GM23338 (cell line): ENCODE measurements around the gene HELQ. TPM values are rescaled to one million over a fixed set of nuclear protein-coding genes. Genes with fewer than 3 reads are reported as not detected.

Source experiments
- ATAC-seq: fragments of 200-7000 bp; cut with Tn5 transposase; 3 replicates; pipeline ENCODE4 v1.9.1; 2020
- DNase-seq: peaks from one replicate; pipeline ENCODE4 v3.0.0-alpha.2; 2015; ENCODE audit warnings: low spot score
- H2AFZ ChIP-seq: fragments of 200-600 bp; sonication (generic); 2 replicates; pipeline ENCODE4 v1.8.0; 2016; ENCODE audit warnings: antibody characterized with exemption, mild to moderate bottlenecking, moderate library complexity
- H3F3A ChIP-seq: fragments of 200-600 bp; sonication (generic); replicated peaks from 2 replicates; pipeline ENCODE4 v1.8.0; 2017; ENCODE audit warnings: antibody characterized with exemption, mixed run types, low read depth
- H3K27ac ChIP-seq: fragments of 200-600 bp; sonication (generic); 2 replicates; pipeline ENCODE4 v1.6.1; 2016; ENCODE audit warnings: low read depth
- H3K27me3 ChIP-seq: fragments of 200-600 bp; sonication (generic); 2 replicates; pipeline ENCODE4 v1.8.0; 2016; ENCODE audit warnings: mild to moderate bottlenecking, mixed run types, moderate library complexity; ENCODE audit not compliant: insufficient read depth
- H3K36me3 ChIP-seq: fragments of 200-600 bp; sonication (generic); 2 replicates; pipeline ENCODE4 v1.8.0; 2016; ENCODE audit warnings: mild to moderate bottlenecking; ENCODE audit not compliant: insufficient read depth
- H3K4me1 ChIP-seq: fragments of 200-600 bp; sonication (generic); 2 replicates; pipeline ENCODE4 v1.8.0; 2016; ENCODE audit warnings: mild to moderate bottlenecking, moderate library complexity; ENCODE audit not compliant: insufficient read depth
- H3K4me2 ChIP-seq: fragments of 200-600 bp; sonication (generic); 2 replicates; pipeline ENCODE4 v1.7.1; 2017; ENCODE audit warnings: mixed run types
- H3K4me3 ChIP-seq: fragments of 200-600 bp; sonication (generic); 2 replicates; pipeline ENCODE4 v1.6.1; 2016; ENCODE audit warnings: mixed run types
- H3K79me2 ChIP-seq: fragments of 200-600 bp; sonication (generic); replicated peaks from 2 replicates; pipeline ENCODE4 v1.8.0; 2017; ENCODE audit warnings: mild to moderate bottlenecking; ENCODE audit not compliant: insufficient read depth
- H3K9me2 ChIP-seq: fragments of 200-600 bp; sonication (generic); 2 replicates; pipeline ENCODE4 v1.8.0; 2017; ENCODE audit not compliant: insufficient read depth
- H4K20me1 ChIP-seq: fragments of 200-600 bp; sonication (generic); replicated peaks from 2 replicates; pipeline ENCODE4 v1.8.0; 2017; ENCODE audit warnings: mild to moderate bottlenecking; ENCODE audit not compliant: insufficient read depth
- H3K27ac Mint-ChIP-seq: 2 replicates; pipeline ENCODE4 v1.8.0; 2020; ENCODE audit warnings: inconsistent platforms, mild to moderate bottlenecking, moderate library complexity, mixed read lengths
- H3K27me3 Mint-ChIP-seq: 3 replicates; pipeline ENCODE4 v1.8.0; 2022; ENCODE audit warnings: low read depth, mild to moderate bottlenecking, moderate library complexity, mixed read lengths, inconsistent platforms; ENCODE audit not compliant: insufficient read depth, poor library complexity
- H3K36me3 Mint-ChIP-seq: 3 replicates; pipeline ENCODE4 v1.8.0; 2021; ENCODE audit warnings: low read depth, mild to moderate bottlenecking, inconsistent platforms, moderate library complexity, mixed read lengths
- H3K4me1 Mint-ChIP-seq: 3 replicates; pipeline ENCODE4 v1.8.0; 2020; ENCODE audit warnings: mild to moderate bottlenecking, inconsistent platforms, mixed read lengths
- H3K4me3 Mint-ChIP-seq: 3 replicates; pipeline ENCODE4 v1.8.0; 2021; ENCODE audit warnings: moderate library complexity, mild to moderate bottlenecking, inconsistent platforms, mixed read lengths
- H3K9me3 Mint-ChIP-seq: 3 replicates; pipeline ENCODE4 v1.8.0; 2020; ENCODE audit warnings: moderate library complexity, mild to moderate bottlenecking, inconsistent platforms, mixed read lengths
- CREB1 ChIP-seq: fragments of 250-450 bp; sonication (Bioruptor Pico); IDR thresholded peaks from 2 replicates; pipeline ENCODE4 v1.5.0; 2020; ENCODE audit warnings: low read depth, mild to moderate bottlenecking, moderate library complexity
- CTCF ChIP-seq, 2 experiments: fragments of 200-600 bp in 1 of 2; sonication (generic) in 1 of 2; conservative IDR thresholded peaks; 2 replicates each; pipeline versions ENCODE4 v1.5.1 to v1.6.1; 2016 to 2017; ENCODE audit warnings: antibody characterized with exemption in 2 of 2, low read depth in 2 of 2, mild to moderate bottlenecking in 2 of 2, moderate library complexity in 1 of 2
- ETS1 ChIP-seq: IDR thresholded peaks from 2 replicates; pipeline ENCODE4 v1.6.1; 2016; ENCODE audit warnings: antibody characterized with exemption
- EZH2 ChIP-seq: fragments of 200-600 bp; sonication (generic); IDR thresholded peaks from one replicate; pipeline ENCODE4 v1.8.0; 2017; ENCODE audit warnings: antibody characterized with exemption, mild to moderate bottlenecking, low read depth; ENCODE audit not compliant: unreplicated experiment
- EZH2phosphoT487 ChIP-seq: fragments of 200-600 bp; sonication (generic); IDR thresholded peaks from one replicate; pipeline ENCODE4 v1.8.1; 2018; ENCODE audit warnings: antibody characterized with exemption; ENCODE audit not compliant: unreplicated experiment
- JUNB ChIP-seq: IDR thresholded peaks from one replicate; pipeline ENCODE4 v1.6.1; 2016; ENCODE audit warnings: antibody characterized with exemption; ENCODE audit not compliant: unreplicated experiment
- NANOG ChIP-seq: IDR thresholded peaks from 2 replicates; pipeline ENCODE4 v1.6.1; 2016; ENCODE audit warnings: antibody characterized with exemption, borderline replicate concordance
- POLR2AphosphoS5 ChIP-seq: IDR thresholded peaks from 2 replicates; pipeline ENCODE4 v1.6.1; 2016; ENCODE audit warnings: antibody characterized with exemption, low read depth
- REST ChIP-seq: IDR thresholded peaks from one replicate; pipeline ENCODE4 v1.6.1; 2018; ENCODE audit warnings: antibody characterized with exemption; ENCODE audit not compliant: unreplicated experiment
- STAT1 ChIP-seq: IDR thresholded peaks from one replicate; pipeline ENCODE4 v1.6.1; 2016; ENCODE audit warnings: antibody characterized with exemption; ENCODE audit not compliant: unreplicated experiment
- ZNF114 ChIP-seq: fragments of 250-450 bp; sonication (Bioruptor Pico); IDR thresholded peaks from 2 replicates; pipeline ENCODE4 v1.5.0; 2020; ENCODE audit warnings: mild to moderate bottlenecking, moderate library complexity
- ZNF331 ChIP-seq: fragments of 250-450 bp; sonication (Bioruptor Pico); IDR thresholded peaks from 2 replicates; pipeline ENCODE4 v1.5.0; 2020; ENCODE audit warnings: low read depth, mild to moderate bottlenecking, moderate library complexity
- ZNF462 ChIP-seq: fragments of 250-450 bp; sonication (Bioruptor Pico); IDR thresholded peaks from 2 replicates; pipeline ENCODE4 v1.5.0; 2020; ENCODE audit warnings: mild to moderate bottlenecking, moderate library complexity
- polyA plus RNA-seq: library from polyadenylated mRNA; unstranded; fragments of >200 nt; fragmentation: Nextera tagmentation; extraction: Ambion mirVana; gene quantifications from 2 replicates; pipeline ENCODE4 v1.2.1, GENCODE V29; 2016
- total RNA-seq: library from RNA; depleted of rRNA; stranded (reverse); fragments of >200 nt; shearing (Covaris generic); gene quantifications from 2 replicates; pipeline ENCODE4 v1.2.3, GENCODE V29; 2014

HELQ gene
- total and polyA plus RNA-seq, 2 experiments from 2014 or later = 6.8 to 8.1 TPM

GRCh38 chr4:83389037-83389720 lies 66.4 kb downstream of the HELQ start:
- Histone ChIP-seq H3K4me3 (no peak overlapping the region), H4K20me1 (no peaks in the 10 kb centered on the region), H2AFZ (no peak overlapping the region), H3K9me2 (no peaks in the 10 kb centered on the region), H3K4me2 (no peak overlapping the region), H3K27ac (no peak overlapping the region), H3K79me2 (no peaks in the 10 kb centered on the region), H3F3A (peaks cover 4% of the 10 kb centered on the region; the same call in 1 of the 2 replicates), H3K27me3 (peaks cover 55% of the 10 kb centered on the region), H3K4me1 (peaks cover 41% of the 10 kb centered on the region), H3K36me3 (no peaks in the 10 kb centered on the region)
- Mint-ChIP-seq H3K9me3 (0 out of 3 replicates have a peak, but pooled peaks cover 4% of the 10 kb centered on the region), H3K27ac (no peak overlapping the region), H3K4me3 (no peak overlapping the region), H3K36me3 (no peaks in the 10 kb centered on the region; the same call in 2 of the 3 replicates), H3K4me1 (peaks cover 49% of the 10 kb centered on the region), H3K27me3 (peaks cover 45% of the 10 kb centered on the region)
- no peak for TF ChIP-seq POLR2AphosphoS5
- no peak for TF ChIP-seq NANOG
- TF ChIP-seq EZH2phosphoT487 = no peak
- TF ChIP-seq JUNB = no peak
- TF ChIP-seq ZNF114 (CRISPR knock-in tag) = no peak
- no peak for TF ChIP-seq ZNF462 (CRISPR knock-in tag)
- TF ChIP-seq ETS1 = no peak
- TF ChIP-seq EZH2 = no peak
- no peak for TF ChIP-seq STAT1
- no peak for TF ChIP-seq CTCF (conservative IDR thresholded peaks at IDR 0.05; ENCODE audit: low read depth in 2 of 2)
- no peak for TF ChIP-seq CREB1 (CRISPR knock-in tag)
- TF ChIP-seq ZNF331 (CRISPR knock-in tag) = no peak
- TF ChIP-seq REST = no peak
- ATAC-seq (no peak), DNase-seq (no peak)
